ENCODE data around the gene ACAD10. TPM values are rescaled to one million over a fixed set of nuclear protein-coding genes. Genes with fewer than 3 reads are reported as not detected.
"Not testable (repeated sequence)": the region's sequence is repeated elsewhere in the genome, so short reads cannot be mapped to it uniquely, and the experiment has no call there.

The ACAD10 gene
- 25.3 TPM for polyA plus RNA-seq (2013, experiment 1 of 2)
- polyA plus RNA-seq (2013, experiment 2 of 2) = 22.2 TPM

GRCh38 chr12:111685811-111686573 is at the start of gene ACAD10, which contains the start of gene BRAP:
Gene ACAD10 (plus strand): TSS chr12:111686053. CDS start chr12:111692710, 6,657 bp downstream.
Gene BRAP (minus strand): TSS chr12:111685956. CDS start chr12:111685792, 164 bp downstream.
- Histone ChIP-seq H3K27ac (ENCODE audit: low read depth, low read length, severe bottlenecking) (peak within 1 kb of the TSS; percentile 83), H3K4me1 (ENCODE audit: control insufficient read depth, insufficient read depth, low read length, poor library complexity, severe bottlenecking) (peaks cover 6% of the 10 kb centered on the region), H3K36me3 (ENCODE audit: control insufficient read depth, insufficient read depth, low read length) (peaks cover 31% of the 10 kb centered on the region), H3K9me3 (ENCODE audit: control insufficient read depth, low read length) (no peaks in the 10 kb centered on the region), H3K4me3 (ENCODE audit: extremely low read depth, insufficient read depth, low read length, poor library complexity, severe bottlenecking) (peak within 1 kb of the TSS; percentile 93)
- 1% methylated on average over 61 to 62 of the region's 63 CpGs for WGBS, 2 experiments (ENCODE audit: insufficient coverage in 2 of 2)

- Histone ChIP-seq H3K36me3 (ENCODE audit: control insufficient read depth, insufficient read depth, low read length) (peaks cover 13% of the 10 kb centered on the region), H3K4me1 (ENCODE audit: control insufficient read depth, insufficient read depth, low read length, poor library complexity, severe bottlenecking) (peaks cover 18% of the 10 kb centered on the region), H3K27ac (ENCODE audit: low read depth, low read length, severe bottlenecking) (peak overlapping the region; percentile 88), H3K9me3 (ENCODE audit: control insufficient read depth, low read length) (no peaks in the 10 kb centered on the region), H3K4me3 (ENCODE audit: extremely low read depth, insufficient read depth, low read length, poor library complexity, severe bottlenecking) (no peak overlapping the region)
- 24 to 26% methylated on average over 17 to 18 of the region's 19 CpGs for WGBS, 2 experiments (ENCODE audit: insufficient coverage in 2 of 2)
These were observed 49.5 kb upstream of the ACAD10 start for GRCh38 chr12:111636209-111636945.

- 91 to 97% methylated on average over 3 to 5 of the region's 6 CpGs for whole genome bisulfite sequencing, 2 experiments (ENCODE audit: insufficient coverage in 2 of 2)
- H3K4me3 ChIP-seq (ENCODE audit: extremely low read depth, insufficient read depth, low read length, poor library complexity, severe bottlenecking) = no peak overlapping the region
- peaks cover 26% of the 10 kb centered on the region for H3K4me1 ChIP-seq (ENCODE audit: control insufficient read depth, insufficient read depth, low read length, poor library complexity, severe bottlenecking)
- H3K27ac ChIP-seq (ENCODE audit: low read depth, low read length, severe bottlenecking) = no peak overlapping the region
- H3K36me3 ChIP-seq (ENCODE audit: control insufficient read depth, insufficient read depth, low read length) = peaks cover 28% of the 10 kb centered on the region
- no peaks in the 10 kb centered on the region for H3K9me3 ChIP-seq (ENCODE audit: control insufficient read depth, low read length)
These were observed 47.3 kb upstream of the ACAD10 start for GRCh38 chr12:111638556-111638955.

- WGBS, 2 experiments (ENCODE audit: insufficient coverage in 2 of 2) = 100% methylated on average over 2 of the region's 5 CpGs
- no peak overlapping the region for H3K4me3 ChIP-seq (ENCODE audit: extremely low read depth, insufficient read depth, low read length, poor library complexity, severe bottlenecking)
- peaks cover 30% of the 10 kb centered on the region for H3K4me1 ChIP-seq (ENCODE audit: control insufficient read depth, insufficient read depth, low read length, poor library complexity, severe bottlenecking)
- peaks cover 47% of the 10 kb centered on the region for H3K36me3 ChIP-seq (ENCODE audit: control insufficient read depth, insufficient read depth, low read length)
- H3K27ac ChIP-seq (ENCODE audit: low read depth, low read length, severe bottlenecking) = no peak overlapping the region
- H3K9me3 ChIP-seq (ENCODE audit: control insufficient read depth, low read length) = no peaks in the 10 kb centered on the region
These were observed 45.3 kb upstream of the ACAD10 start for GRCh38 chr12:111640506-111640905.

- peaks cover 69% of the 10 kb centered on the region for H3K36me3 ChIP-seq (ENCODE audit: control insufficient read depth, insufficient read depth, low read length)
- H3K27ac ChIP-seq (ENCODE audit: low read depth, low read length, severe bottlenecking) = peak overlapping the region; percentile 73
- peaks cover 16% of the 10 kb centered on the region for H3K4me1 ChIP-seq (ENCODE audit: control insufficient read depth, insufficient read depth, low read length, poor library complexity, severe bottlenecking)
- no peak overlapping the region for H3K4me3 ChIP-seq (ENCODE audit: extremely low read depth, insufficient read depth, low read length, poor library complexity, severe bottlenecking)
- no peaks in the 10 kb centered on the region for H3K9me3 ChIP-seq (ENCODE audit: control insufficient read depth, low read length)
- WGBS, 2 experiments (ENCODE audit: insufficient coverage in 2 of 2) = 97 to 100% methylated on average over 2 to 3 of the region's 4 CpGs
These were observed 43.0 kb upstream of the ACAD10 start for GRCh38 chr12:111642681-111643426.

GRCh38 chr12:111643427-111643826 is 42.4 kb upstream of the ACAD10 start:
- no peak overlapping the region for H3K4me3 ChIP-seq (ENCODE audit: extremely low read depth, insufficient read depth, low read length, poor library complexity, severe bottlenecking)
- no peaks in the 10 kb centered on the region for H3K9me3 ChIP-seq (ENCODE audit: control insufficient read depth, low read length)
- peaks cover 69% of the 10 kb centered on the region for H3K36me3 ChIP-seq (ENCODE audit: control insufficient read depth, insufficient read depth, low read length)
- H3K4me1 ChIP-seq (ENCODE audit: control insufficient read depth, insufficient read depth, low read length, poor library complexity, severe bottlenecking) = peaks cover 16% of the 10 kb centered on the region
- peak overlapping the region; percentile 73 for H3K27ac ChIP-seq (ENCODE audit: low read depth, low read length, severe bottlenecking)
- 97% methylated on average over 3 of the region's 3 CpGs for WGBS, 2 experiments (ENCODE audit: insufficient coverage in 2 of 2)

GRCh38 chr12:111645433-111645832 is 40.4 kb upstream of the ACAD10 start:
- peaks cover 16% of the 10 kb centered on the region for H3K4me1 ChIP-seq (ENCODE audit: control insufficient read depth, insufficient read depth, low read length, poor library complexity, severe bottlenecking)
- 94 to 100% methylated on average over 5 of the region's 5 CpGs for whole genome bisulfite sequencing, 2 experiments (ENCODE audit: insufficient coverage in 2 of 2)
- no peak overlapping the region for H3K4me3 ChIP-seq (ENCODE audit: extremely low read depth, insufficient read depth, low read length, poor library complexity, severe bottlenecking)
- no peaks in the 10 kb centered on the region for H3K9me3 ChIP-seq (ENCODE audit: control insufficient read depth, low read length)
- H3K36me3 ChIP-seq (ENCODE audit: control insufficient read depth, insufficient read depth, low read length) = peaks cover 76% of the 10 kb centered on the region
- H3K27ac ChIP-seq (ENCODE audit: low read depth, low read length, severe bottlenecking) = no peak overlapping the region

GRCh38 chr12:111650912-111651311 is 34.9 kb upstream of the ACAD10 start:
- peaks cover 88% of the 10 kb centered on the region for H3K36me3 ChIP-seq (ENCODE audit: control insufficient read depth, insufficient read depth, low read length)
- 97% methylated on average over 4 of the region's 7 CpGs; no CpG with 5 or more reads in 1 of the 2 experiments for WGBS, 2 experiments (ENCODE audit: insufficient coverage in 2 of 2)
- H3K9me3 ChIP-seq (ENCODE audit: control insufficient read depth, low read length) = no peaks in the 10 kb centered on the region
- H3K4me3 ChIP-seq (ENCODE audit: extremely low read depth, insufficient read depth, low read length, poor library complexity, severe bottlenecking) = no peak overlapping the region
- no peaks in the 10 kb centered on the region for H3K4me1 ChIP-seq (ENCODE audit: control insufficient read depth, insufficient read depth, low read length, poor library complexity, severe bottlenecking)
- no peak overlapping the region for H3K27ac ChIP-seq (ENCODE audit: low read depth, low read length, severe bottlenecking)

- H3K4me3 ChIP-seq (ENCODE audit: extremely low read depth, insufficient read depth, low read length, poor library complexity, severe bottlenecking); H3K9me3 ChIP-seq (ENCODE audit: control insufficient read depth, low read length); H3K4me1 ChIP-seq (ENCODE audit: control insufficient read depth, insufficient read depth, low read length, poor library complexity, severe bottlenecking); H3K27ac ChIP-seq (ENCODE audit: low read depth, low read length, severe bottlenecking): not testable (repeated sequence)
- WGBS, 2 experiments (ENCODE audit: insufficient coverage in 2 of 2) = 94 to 99% methylated on average over 7 to 9 of the region's 9 CpGs
- peaks cover 85% of the 10 kb centered on the region for H3K36me3 ChIP-seq (ENCODE audit: control insufficient read depth, insufficient read depth, low read length)
These were observed 33.3 kb upstream of the ACAD10 start for GRCh38 chr12:111652530-111652929.

- WGBS, 2 experiments (ENCODE audit: insufficient coverage in 2 of 2) = 93 to 95% methylated on average over 6 of the region's 6 CpGs
- Histone ChIP-seq H3K4me1 (ENCODE audit: control insufficient read depth, insufficient read depth, low read length, poor library complexity, severe bottlenecking) (no peaks in the 10 kb centered on the region), H3K27ac (ENCODE audit: low read depth, low read length, severe bottlenecking) (no peak overlapping the region), H3K36me3 (ENCODE audit: control insufficient read depth, insufficient read depth, low read length) (peaks cover 93% of the 10 kb centered on the region), H3K4me3 (ENCODE audit: extremely low read depth, insufficient read depth, low read length, poor library complexity, severe bottlenecking) (no peak overlapping the region), H3K9me3 (ENCODE audit: control insufficient read depth, low read length) (no peaks in the 10 kb centered on the region)
These were observed 32.3 kb upstream of the ACAD10 start for GRCh38 chr12:111653596-111653995.
